ENCODE data around the gene ALKBH8. TPM values are rescaled to one million over a fixed set of nuclear protein-coding genes. Genes with fewer than 3 reads are reported as not detected.

ALKBH8 gene
- total and polyA plus RNA-seq, 2 of the 13 experiments (the other 11 are each of a cell fraction or from before 2014, with no cell fraction given), result 2.4 to 9.1 TPM

DNA sequence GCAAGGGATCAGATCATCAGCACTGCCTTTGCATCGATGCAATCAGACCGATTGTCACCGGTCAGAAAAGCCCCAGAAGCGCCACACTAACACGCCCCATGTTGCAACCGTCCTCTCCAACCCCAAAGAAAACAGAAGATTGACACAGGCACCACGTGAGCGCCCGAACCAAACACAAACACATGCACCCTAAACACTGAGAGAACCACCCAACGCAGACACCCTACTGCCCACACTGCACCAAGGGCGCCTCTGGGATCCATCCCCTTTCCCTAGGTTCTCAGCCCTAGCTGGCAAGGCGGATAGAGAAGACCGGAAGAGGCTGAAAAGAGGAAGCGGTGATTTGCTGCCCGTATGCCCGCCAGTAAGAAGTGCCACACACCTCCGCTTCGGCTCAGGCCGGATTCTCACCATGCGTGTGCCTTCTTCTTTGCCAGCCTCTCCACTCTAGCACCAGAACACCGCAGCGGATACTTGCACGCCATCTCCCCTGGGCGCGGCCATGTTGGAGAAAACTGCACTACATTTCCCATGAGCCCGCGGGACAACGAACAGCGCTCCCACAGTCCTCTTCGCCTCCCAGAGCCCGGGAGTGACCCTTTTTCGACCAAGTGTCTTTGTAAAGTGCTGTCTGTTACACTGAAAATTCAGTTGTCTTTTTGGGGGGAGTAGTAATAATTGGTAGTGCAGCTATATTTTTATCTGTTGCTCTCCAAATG, at the start of gene ALKBH8 (continued):
- TF ChIP-seq HNRNPUL1 (IDR thresholded peaks at IDR 0.05; ENCODE audit: low read depth, low read length), result no peak
- TF ChIP-seq, protein P1, sequence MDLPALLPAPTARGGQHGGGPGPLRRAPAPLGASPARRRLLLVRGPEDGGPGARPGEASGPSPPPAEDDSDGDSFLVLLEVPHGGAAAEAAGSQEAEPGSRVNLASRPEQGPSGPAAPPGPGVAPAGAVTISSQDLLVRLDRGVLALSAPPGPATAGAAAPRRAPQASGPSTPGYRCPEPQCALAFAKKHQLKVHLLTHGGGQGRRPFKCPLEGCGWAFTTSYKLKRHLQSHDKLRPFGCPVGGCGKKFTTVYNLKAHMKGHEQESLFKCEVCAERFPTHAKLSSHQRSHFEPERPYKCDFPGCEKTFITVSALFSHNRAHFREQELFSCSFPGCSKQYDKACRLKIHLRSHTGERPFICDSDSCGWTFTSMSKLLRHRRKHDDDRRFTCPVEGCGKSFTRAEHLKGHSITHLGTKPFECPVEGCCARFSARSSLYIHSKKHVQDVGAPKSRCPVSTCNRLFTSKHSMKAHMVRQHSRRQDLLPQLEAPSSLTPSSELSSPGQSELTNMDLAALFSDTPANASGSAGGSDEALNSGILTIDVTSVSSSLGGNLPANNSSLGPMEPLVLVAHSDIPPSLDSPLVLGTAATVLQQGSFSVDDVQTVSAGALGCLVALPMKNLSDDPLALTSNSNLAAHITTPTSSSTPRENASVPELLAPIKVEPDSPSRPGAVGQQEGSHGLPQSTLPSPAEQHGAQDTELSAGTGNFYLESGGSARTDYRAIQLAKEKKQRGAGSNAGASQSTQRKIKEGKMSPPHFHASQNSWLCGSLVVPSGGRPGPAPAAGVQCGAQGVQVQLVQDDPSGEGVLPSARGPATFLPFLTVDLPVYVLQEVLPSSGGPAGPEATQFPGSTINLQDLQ (CRISPR knock-in tag; IDR thresholded peaks at IDR 0.05), result no peak
- TF ChIP-seq FOXA1 (IDR thresholded peaks at IDR 0.05), result no peak
- TF ChIP-seq FOXA1 (CRISPR knock-in tag; IDR thresholded peaks at IDR 0.05), result no peak
- 0 out of 2 replicates have a peak, but pooled peaks have one; percentile 52 for TF ChIP-seq ZNF383 (CRISPR knock-in tag; IDR thresholded peaks at IDR 0.05; ENCODE audit: borderline replicate concordance)
- no peak for TF ChIP-seq ZSCAN21 (CRISPR knock-in tag; IDR thresholded peaks at IDR 0.05; ENCODE audit: borderline replicate concordance)
- no peak for TF ChIP-seq GTF2F1 (IDR thresholded peaks at IDR 0.05; ENCODE audit: low read length)
- TF ChIP-seq MLLT10 (CRISPR knock-in tag; IDR thresholded peaks at IDR 0.05), result no peak
- TF ChIP-seq MAZ (IDR thresholded peaks at IDR 0.05; ENCODE audit: borderline replicate concordance, low read depth, low read length), result no peak
- TF ChIP-seq MAZ (CRISPR knock-in tag; IDR thresholded peaks at IDR 0.05; ENCODE audit: low read depth), result 0 out of 2 replicates have a peak, but pooled peaks have one; percentile 37
- 0 out of 2 replicates have a peak, but pooled peaks have one; percentile 45 for TF ChIP-seq ZNF124 (CRISPR knock-in tag; IDR thresholded peaks at IDR 0.05)
- TF ChIP-seq HNRNPLL (IDR thresholded peaks at IDR 0.05; ENCODE audit: low read depth, low read length, poor library complexity, severe bottlenecking), result no peak
- TF ChIP-seq ZNF484 (CRISPR knock-in tag; IDR thresholded peaks at IDR 0.05; ENCODE audit: borderline replicate concordance, low read depth), result no peak
- 0 out of 2 replicates have a peak, but pooled peaks have one; percentile 30 for TF ChIP-seq ZNF451 (CRISPR knock-in tag; IDR thresholded peaks at IDR 0.05)
- peak; percentile 79 for TF ChIP-seq NR2C2 (CRISPR knock-in tag; IDR thresholded peaks at IDR 0.05; ENCODE audit: borderline replicate concordance)
- no peak for TF ChIP-seq PRPF4 (IDR thresholded peaks at IDR 0.05; ENCODE audit: low read depth, low read length, poor library complexity, severe bottlenecking)
- TF ChIP-seq ATM (IDR thresholded peaks at IDR 0.05; ENCODE audit: borderline replicate concordance), result no peak
- TF ChIP-seq ZNF543 (CRISPR knock-in tag; IDR thresholded peaks at IDR 0.05), result no peak
- TF ChIP-seq, protein P2, sequence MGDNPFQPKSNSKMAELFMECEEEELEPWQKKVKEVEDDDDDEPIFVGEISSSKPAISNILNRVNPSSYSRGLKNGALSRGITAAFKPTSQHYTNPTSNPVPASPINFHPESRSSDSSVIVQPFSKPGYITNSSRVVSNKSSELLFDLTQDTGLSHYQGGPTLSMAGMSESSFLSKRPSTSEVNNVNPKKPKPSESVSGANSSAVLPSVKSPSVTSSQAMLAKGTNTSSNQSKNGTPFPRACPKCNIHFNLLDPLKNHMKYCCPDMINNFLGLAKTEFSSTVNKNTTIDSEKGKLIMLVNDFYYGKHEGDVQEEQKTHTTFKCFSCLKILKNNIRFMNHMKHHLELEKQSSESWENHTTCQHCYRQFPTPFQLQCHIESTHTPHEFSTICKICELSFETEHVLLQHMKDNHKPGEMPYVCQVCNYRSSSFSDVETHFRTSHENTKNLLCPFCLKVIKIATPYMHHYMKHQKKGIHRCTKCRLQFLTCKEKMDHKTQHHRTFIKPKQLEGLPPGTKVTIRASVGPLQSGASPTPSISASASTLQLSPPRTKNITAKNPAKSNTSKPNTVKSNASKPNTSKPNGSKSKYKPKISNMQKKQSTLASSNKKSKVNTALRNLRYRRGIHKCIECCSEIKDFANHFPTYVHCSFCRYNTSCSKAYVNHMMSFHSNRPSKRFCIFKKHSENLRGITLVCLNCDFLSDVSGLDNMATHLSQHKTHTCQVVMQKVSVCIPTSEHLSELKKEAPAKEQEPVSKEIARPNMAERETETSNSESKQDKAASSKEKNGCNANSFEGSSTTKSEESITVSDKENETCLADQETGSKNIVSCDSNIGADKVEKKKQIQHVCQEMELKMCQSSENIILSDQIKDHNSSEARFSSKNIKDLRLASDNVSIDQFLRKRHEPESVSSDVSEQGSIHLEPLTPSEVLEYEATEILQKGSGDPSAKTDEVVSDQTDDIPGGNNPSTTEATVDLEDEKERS (CRISPR knock-in tag; IDR thresholded peaks at IDR 0.05), result peak; percentile 70; the same call in 1 of the 2 replicates
- no peak for TF ChIP-seq SMARCC2 (IDR thresholded peaks at IDR 0.05)
- TF ChIP-seq ZKSCAN8 (CRISPR knock-in tag; IDR thresholded peaks at IDR 0.05; ENCODE audit: borderline replicate concordance), result no peak
- TF ChIP-seq ZNF235 (CRISPR knock-in tag; IDR thresholded peaks at IDR 0.05; ENCODE audit: borderline replicate concordance), result no peak
- TF ChIP-seq, protein P3, sequence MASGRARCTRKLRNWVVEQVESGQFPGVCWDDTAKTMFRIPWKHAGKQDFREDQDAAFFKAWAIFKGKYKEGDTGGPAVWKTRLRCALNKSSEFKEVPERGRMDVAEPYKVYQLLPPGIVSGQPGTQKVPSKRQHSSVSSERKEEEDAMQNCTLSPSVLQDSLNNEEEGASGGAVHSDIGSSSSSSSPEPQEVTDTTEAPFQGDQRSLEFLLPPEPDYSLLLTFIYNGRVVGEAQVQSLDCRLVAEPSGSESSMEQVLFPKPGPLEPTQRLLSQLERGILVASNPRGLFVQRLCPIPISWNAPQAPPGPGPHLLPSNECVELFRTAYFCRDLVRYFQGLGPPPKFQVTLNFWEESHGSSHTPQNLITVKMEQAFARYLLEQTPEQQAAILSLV (CRISPR knock-in tag; IDR thresholded peaks at IDR 0.05; ENCODE audit: borderline replicate concordance), result 0 out of 2 replicates have a peak, but pooled peaks have one; percentile 47
- no peak for TF ChIP-seq SMYD3 (CRISPR knock-in tag; IDR thresholded peaks at IDR 0.05)
